DND-41 (cell line): ENCODE data around the gene LHPP.

ENCODE experiments used
- ATAC-seq: fragments of 200-7000 bp; cut with Tn5 transposase; 3 replicates; pipeline ENCODE4 v1.9.1; 2021; ENCODE audit warnings: low read depth; ENCODE audit not compliant: insufficient read depth
- DNase-seq: peaks from one replicate; pipeline ENCODE4 v3.0.0-alpha.2; 2020
- H2AFZ ChIP-seq: 2 replicates; pipeline ENCODE4 v1.6.0; 2012; ENCODE audit warnings: low read depth, low read length
- H3K27ac ChIP-seq: 2 replicates; pipeline ENCODE4 v1.5.1; 2012; ENCODE audit warnings: low read length, inconsistent platforms
- H3K27me3 ChIP-seq: fragments of 200-600 bp; sonication (generic); 2 replicates; pipeline ENCODE4 v1.6.0; 2012; ENCODE audit warnings: low read length, mild to moderate bottlenecking, inconsistent platforms; ENCODE audit not compliant: insufficient read depth, poor library complexity
- H3K36me3 ChIP-seq: 2 replicates; pipeline ENCODE4 v1.5.1; 2012; ENCODE audit warnings: low read length, inconsistent platforms; ENCODE audit not compliant: insufficient read depth
- H3K4me1 ChIP-seq: 2 replicates; pipeline ENCODE4 v1.5.1; 2012; ENCODE audit warnings: mild to moderate bottlenecking, low read length; ENCODE audit not compliant: insufficient read depth
- H3K4me2 ChIP-seq: 2 replicates; pipeline ENCODE4 v1.6.0; 2012; ENCODE audit warnings: mild to moderate bottlenecking, moderate library complexity, low read length, inconsistent platforms; ENCODE audit not compliant: insufficient read depth
- H3K4me3 ChIP-seq, 2 experiments: fragments of 200-600 bp in 1 of 2; shearing (Covaris generic) in 1 of 2; 2 replicates each; pipeline ENCODE4 v1.5.1; 2012 to 2016; ENCODE audit warnings: inconsistent platforms in 2 of 2, low read length in 2 of 2, mild to moderate bottlenecking in 2 of 2, low read depth in 1 of 2, moderate library complexity in 1 of 2
- H3K79me2 ChIP-seq: 2 replicates; pipeline ENCODE4 v1.6.0; 2012; ENCODE audit warnings: low read length, inconsistent platforms; ENCODE audit not compliant: insufficient read depth
- H3K9ac ChIP-seq: 2 replicates; pipeline ENCODE4 v1.6.0; 2012; ENCODE audit warnings: low read depth, mild to moderate bottlenecking, inconsistent platforms, low read length, moderate library complexity
- H3K9me3 ChIP-seq: 2 replicates; pipeline ENCODE4 v1.5.1; 2012; ENCODE audit warnings: low read length, moderate library complexity, mild to moderate bottlenecking, inconsistent platforms; ENCODE audit not compliant: insufficient read depth, severe bottlenecking
- H4K20me1 ChIP-seq: 2 replicates; pipeline ENCODE4 v1.6.0; 2012; ENCODE audit warnings: low read length; ENCODE audit not compliant: insufficient read depth
- CTCF ChIP-seq: IDR thresholded peaks from 2 replicates; pipeline ENCODE4 v1.5.1; 2012; ENCODE audit warnings: borderline replicate concordance, low read length, moderate library complexity, mild to moderate bottlenecking; ENCODE audit not compliant: poor library complexity, severe bottlenecking; ENCODE audit errors: extremely low read depth
- EZH2 ChIP-seq: IDR thresholded peaks from 3 replicates; pipeline ENCODE4 v1.6.1; 2012; ENCODE audit warnings: borderline replicate concordance, low read depth, mild to moderate bottlenecking, moderate library complexity, low read length, inconsistent platforms; ENCODE audit not compliant: severe bottlenecking

Gene LHPP

GRCh38 chr10:124534231-124534798 is 72.7 kb downstream of the LHPP start:
- Histone ChIP-seq H3K4me2 (no peak overlapping the region), H3K9me3 (no peaks in the 10 kb centered on the region), H4K20me1 (no peaks in the 10 kb centered on the region), H3K79me2 (no peaks in the 10 kb centered on the region), H3K4me3 (no peak overlapping the region), H3K4me1 (peaks cover 9% of the 10 kb centered on the region), H3K27me3 (no peaks in the 10 kb centered on the region), H3K27ac (no peak overlapping the region), H3K36me3 (no peaks in the 10 kb centered on the region), H2AFZ (no peak overlapping the region), H3K9ac (no peak overlapping the region)
- ATAC-seq, result no peak
- TF ChIP-seq CTCF (peak; percentile 22), EZH2 (no peak)
- no peak for DNase-seq

DNA sequence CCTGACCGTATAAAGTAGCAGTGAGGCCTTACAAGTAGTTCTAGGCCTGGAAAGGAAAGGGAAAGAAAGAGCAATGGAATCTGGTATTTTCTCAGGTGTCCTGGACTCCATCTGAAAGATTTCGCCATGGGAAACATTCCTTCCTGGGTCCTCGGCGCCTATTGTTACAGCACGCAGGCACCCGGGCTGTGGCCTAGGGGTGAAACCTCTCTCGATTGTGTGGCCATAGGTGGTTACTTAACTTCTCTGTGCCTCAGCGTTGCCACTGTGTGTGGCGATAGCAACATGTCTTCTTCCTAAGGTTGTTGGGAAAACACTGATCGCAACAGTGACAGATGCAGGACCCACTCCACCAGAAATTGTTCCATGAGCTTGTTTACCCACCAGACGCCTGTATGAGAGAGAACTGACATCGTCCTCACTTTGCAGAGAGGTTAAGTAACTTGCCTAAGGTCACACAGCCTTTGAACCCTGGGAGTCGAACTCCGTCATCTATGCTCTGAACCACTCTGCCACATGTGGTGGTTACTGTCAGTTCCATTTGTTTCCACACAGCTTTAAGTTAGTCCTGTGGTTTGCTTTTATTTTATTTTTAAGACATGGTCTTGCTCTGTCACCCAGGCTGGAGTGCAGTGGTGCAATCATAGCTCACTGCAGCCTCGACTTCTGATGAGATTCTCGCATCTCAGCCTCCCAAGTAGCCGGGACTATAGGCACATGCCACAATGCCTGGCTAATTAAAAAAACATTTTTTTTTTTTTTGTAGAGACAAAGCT is 73.4 kb downstream of the LHPP start:
- no peak overlapping the region for H3K4me3 ChIP-seq
- H3K4me1 ChIP-seq, result peaks cover 8% of the 10 kb centered on the region
- no peak overlapping the region for H3K27ac ChIP-seq
- no peak overlapping the region for H3K4me2 ChIP-seq
- no peak overlapping the region for H2AFZ ChIP-seq
- H3K9me3 ChIP-seq, result no peaks in the 10 kb centered on the region
- no peaks in the 10 kb centered on the region for H3K36me3 ChIP-seq
- no peaks in the 10 kb centered on the region for H3K27me3 ChIP-seq
- DNase-seq (no peak), ATAC-seq (no peak)
- TF ChIP-seq EZH2 (no peak), CTCF (no peak)
- H3K9ac ChIP-seq, result no peak overlapping the region
- H4K20me1 ChIP-seq, result no peaks in the 10 kb centered on the region
- no peaks in the 10 kb centered on the region for H3K79me2 ChIP-seq

DNA sequence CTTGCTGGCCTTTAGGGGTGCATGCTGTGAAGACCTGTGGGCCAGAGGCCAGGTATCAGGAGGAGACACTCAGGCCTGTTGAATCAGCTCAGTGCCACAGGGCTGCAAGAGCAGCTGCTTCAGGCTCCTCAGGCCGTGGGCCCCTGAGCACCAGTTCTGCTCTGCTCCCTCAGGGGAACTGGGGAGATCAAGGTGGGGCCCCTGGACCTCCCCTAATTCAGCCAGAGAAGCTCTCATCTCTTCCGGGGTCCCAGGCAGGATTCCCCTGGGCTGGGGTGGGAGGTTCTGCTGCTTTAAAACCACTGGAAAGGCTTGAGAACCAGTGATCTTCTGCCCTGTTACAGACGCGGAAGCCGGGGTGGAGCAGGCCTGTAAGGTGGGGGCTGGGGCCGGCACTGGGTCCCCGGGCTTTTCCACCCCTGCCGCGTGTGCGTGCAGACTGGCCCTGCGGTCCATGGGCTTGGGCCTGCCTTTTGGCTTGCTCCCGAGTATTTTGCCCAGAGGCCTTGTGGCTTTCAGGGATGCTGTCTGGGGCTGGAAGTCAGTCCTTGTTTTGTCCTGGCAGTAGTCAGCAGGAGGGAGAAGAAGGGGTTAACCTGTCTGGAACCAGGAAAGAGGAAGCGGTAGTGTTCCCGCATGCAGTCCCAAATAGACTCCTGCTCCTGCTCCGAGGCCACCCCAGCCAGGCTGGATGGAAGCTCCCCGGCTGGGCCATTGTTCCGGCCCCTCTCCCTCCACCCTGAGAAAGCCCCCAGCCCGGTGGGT is 74.3 kb downstream of the LHPP start:
- DNase-seq, result no peak
- Histone ChIP-seq H3K79me2 (no peaks in the 10 kb centered on the region), H3K27me3 (no peaks in the 10 kb centered on the region), H3K36me3 (no peaks in the 10 kb centered on the region), H2AFZ (no peak overlapping the region), H3K27ac (no peak overlapping the region), H4K20me1 (no peaks in the 10 kb centered on the region), H3K9ac (no peak overlapping the region), H3K4me2 (no peak overlapping the region), H3K4me3 (no peak overlapping the region), H3K4me1 (peaks cover 5% of the 10 kb centered on the region; the same call in 1 of the 2 replicates), H3K9me3 (no peaks in the 10 kb centered on the region)
- TF ChIP-seq CTCF, result no peak
- no peak for TF ChIP-seq EZH2
- no peak for ATAC-seq
